Neutrophil (primary cell): ENCODE results near the gene RPUSD1.

Source experiments
- H3K27ac ChIP-seq: fragments of 200-600 bp; sonication (generic); 2 replicates; pipeline ENCODE4 v1.5.1; 2016; ENCODE audit warnings: mild to moderate bottlenecking, moderate library complexity
- H3K27me3 ChIP-seq: fragments of 200-600 bp; sonication (generic); 2 replicates; pipeline ENCODE4 v1.6.0; 2016; ENCODE audit warnings: mild to moderate bottlenecking
- H3K36me3 ChIP-seq: fragments of 200-600 bp; sonication (generic); 2 replicates; pipeline ENCODE4 v1.5.1; 2017
- H3K4me1 ChIP-seq, 2 experiments: fragments of 200-600 bp in 1 of 2; sonication (generic) in 1 of 2; 1 replicate in 1 of 2; 2 replicates in 1 of 2; pipeline versions ENCODE4 v1.5.1 to v1.6.1; 2013 to 2016; ENCODE audit warnings: low read depth in 1 of 2, low read length in 1 of 2, mild to moderate bottlenecking in 1 of 2, moderate library complexity in 1 of 2; ENCODE audit not compliant: control insufficient read depth in 1 of 2, insufficient read depth in 1 of 2
- H3K4me3 ChIP-seq, 2 experiments: fragments of 200-600 bp in 1 of 2; sonication (generic) in 1 of 2; 1 replicate in 1 of 2; 2 replicates in 1 of 2; pipeline ENCODE4 v1.5.1; 2013 to 2016; ENCODE audit warnings: low read depth in 1 of 2, low read length in 1 of 2, mild to moderate bottlenecking in 1 of 2, moderate library complexity in 1 of 2
- H3K9me3 ChIP-seq: fragments of 200-600 bp; sonication (generic); 2 replicates; pipeline ENCODE4 v1.5.1; 2016
- CTCF ChIP-seq: fragments of 200-600 bp; sonication (generic); IDR thresholded peaks from 2 replicates; pipeline ENCODE4 v1.5.1; 2016; ENCODE audit warnings: antibody characterized with exemption

The RPUSD1 gene

DNA sequence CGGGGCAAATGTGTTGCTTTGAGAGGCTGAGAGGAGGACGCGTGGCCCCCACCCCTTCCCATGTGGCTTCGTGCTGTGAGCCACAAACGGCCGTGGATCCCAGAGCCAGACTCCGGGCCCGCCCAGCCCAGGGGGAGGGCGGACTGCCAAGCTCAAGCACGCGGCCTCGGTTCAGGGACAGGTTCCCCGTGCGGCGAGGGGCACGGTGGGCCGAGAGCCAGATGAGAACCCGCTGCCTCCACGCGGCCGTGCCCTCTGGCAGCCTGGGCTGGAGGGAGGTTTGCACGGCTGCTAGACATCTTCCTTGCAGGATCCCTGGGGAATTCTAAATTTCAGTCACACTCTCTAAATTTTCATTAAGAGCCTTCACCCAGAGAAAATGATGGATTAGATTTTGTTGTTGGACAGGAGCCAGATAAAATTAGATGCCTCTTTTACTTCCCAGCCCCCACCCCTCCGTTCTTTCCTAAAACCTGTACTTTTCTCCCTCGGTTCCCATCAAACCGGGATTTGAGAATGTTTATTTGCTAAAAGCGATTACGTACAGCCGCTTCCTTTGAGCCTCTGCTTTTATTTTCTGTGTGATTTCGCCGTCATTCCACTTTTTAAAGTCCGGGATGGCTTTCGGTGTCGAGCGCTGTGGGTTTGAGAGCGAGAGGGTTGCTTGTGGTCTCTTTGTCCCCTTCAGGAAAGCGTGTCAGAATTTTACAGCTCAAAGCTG, 37.3 kb upstream of the RPUSD1 start:
- no peak for TF ChIP-seq CTCF

GRCh38 chr16:824601-825000, 36.4 kb upstream of the RPUSD1 start:
- TF ChIP-seq CTCF = no peak
- Histone ChIP-seq H3K4me1 (no peaks in the 10 kb centered on the region), H3K9me3 (no peaks in the 10 kb centered on the region), H3K4me3 (no peak overlapping the region), H3K27ac (no peak overlapping the region), H3K36me3 (no peaks in the 10 kb centered on the region), H3K27me3 (peaks cover 31% of the 10 kb centered on the region)

More for the DNA sequence above, 37.3 kb upstream of the RPUSD1 start:
- peaks cover 31% of the 10 kb centered on the region for H3K27me3 ChIP-seq
- no peak overlapping the region for H3K4me3 ChIP-seq
- H3K4me1 ChIP-seq = no peaks in the 10 kb centered on the region
- no peaks in the 10 kb centered on the region for H3K36me3 ChIP-seq
- H3K27ac ChIP-seq = no peak overlapping the region
- no peaks in the 10 kb centered on the region for H3K9me3 ChIP-seq

GRCh38 chr16:824194-824593, 36.0 kb upstream of the RPUSD1 start:
- H3K4me3 ChIP-seq = no peak overlapping the region
- H3K27ac ChIP-seq = no peak overlapping the region
- H3K27me3 ChIP-seq = peaks cover 33% of the 10 kb centered on the region
- H3K9me3 ChIP-seq = no peaks in the 10 kb centered on the region
- no peaks in the 10 kb centered on the region for H3K4me1 ChIP-seq
- no peak for TF ChIP-seq CTCF
- no peaks in the 10 kb centered on the region for H3K36me3 ChIP-seq

DNA sequence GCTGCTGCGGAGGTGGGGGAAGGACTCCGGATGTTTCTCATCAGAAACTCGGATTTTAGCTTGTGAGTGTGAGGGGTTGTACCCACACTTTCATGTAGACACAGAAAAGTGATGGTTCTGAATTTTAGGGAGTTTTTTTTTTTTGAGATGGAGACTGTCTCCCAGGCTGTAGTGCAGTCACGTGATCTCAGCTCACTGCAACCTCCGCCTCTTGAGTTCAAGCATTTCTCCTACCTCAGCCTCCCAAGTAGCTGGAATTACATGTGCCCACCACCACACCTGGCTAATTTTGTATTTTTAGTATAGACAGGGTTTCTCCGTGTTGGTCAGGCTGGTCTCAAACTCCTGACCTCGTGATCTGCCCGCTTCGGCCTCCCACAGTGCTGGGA, 34.7 kb upstream of the RPUSD1 start:
- Histone ChIP-seq H3K27me3 (peaks cover 46% of the 10 kb centered on the region), H3K4me3 (no peak overlapping the region), H3K27ac (no peak overlapping the region), H3K9me3 (no peaks in the 10 kb centered on the region), H3K36me3 (no peaks in the 10 kb centered on the region), H3K4me1 (no peaks in the 10 kb centered on the region)
- TF ChIP-seq CTCF = no peak

- Histone ChIP-seq H3K36me3 (no peaks in the 10 kb centered on the region), H3K4me1 (no peaks in the 10 kb centered on the region), H3K27ac (no peak overlapping the region), H3K9me3 (no peaks in the 10 kb centered on the region), H3K4me3 (no peak overlapping the region), H3K27me3 (peaks cover 51% of the 10 kb centered on the region)
- TF ChIP-seq CTCF = no peak
These were observed 34.2 kb upstream of the RPUSD1 start for GRCh38 chr16:822174-822908.
